CD14-positive monocyte (primary cell): ENCODE results near the gene CTNND2. TPM values are rescaled to one million over a fixed set of nuclear protein-coding genes. Genes with fewer than 3 reads are reported as not detected.

ENCODE experiments used
- DNase-seq, 3 donors: peaks; one replicate each; pipeline ENCODE4 v3.0.0-alpha.2; 2011 to 2022
- H2AFZ ChIP-seq: 2 replicates; pipeline ENCODE4 v1.6.0; 2012; ENCODE audit warnings: mild to moderate bottlenecking, low read depth, low read length, inconsistent platforms; ENCODE audit not compliant: insufficient read depth, poor library complexity, severe bottlenecking
- H3K27ac ChIP-seq, 2 donors: 1 replicate in 1 of 2; 2 replicates in 1 of 2; pipeline ENCODE4 v1.5.1; 2012 to 2013; ENCODE audit warnings: low read length in 2 of 2, control low read depth in 1 of 2, inconsistent platforms in 1 of 2, low read depth in 1 of 2, mild to moderate bottlenecking in 1 of 2
- H3K27me3 ChIP-seq, 2 donors: one replicate each; pipeline versions ENCODE4 v1.6.0 to v1.6.1; 2011 to 2013; ENCODE audit warnings: low read length in 2 of 2; ENCODE audit not compliant: control insufficient read depth in 2 of 2, insufficient read depth in 2 of 2
- H3K36me3 ChIP-seq, 2 donors: replicated peaks in 1 of 2; 1 replicate in 1 of 2; 2 replicates in 1 of 2; pipeline versions ENCODE4 v1.5.1 to v1.6.1; 2012 to 2013; ENCODE audit warnings: low read length in 2 of 2, control low read depth in 1 of 2, inconsistent platforms in 1 of 2, mild to moderate bottlenecking in 1 of 2; ENCODE audit not compliant: insufficient read depth in 2 of 2, control insufficient read depth in 1 of 2
- H3K4me1 ChIP-seq, 2 donors: 1 replicate in 1 of 2; 2 replicates in 1 of 2; pipeline versions ENCODE4 v1.5.1 to v1.6.1; 2012 to 2013; ENCODE audit warnings: low read length in 2 of 2, control low read depth in 1 of 2, inconsistent platforms in 1 of 2, mild to moderate bottlenecking in 1 of 2, moderate library complexity in 1 of 2; ENCODE audit not compliant: insufficient read depth in 2 of 2, control insufficient read depth in 1 of 2
- H3K4me2 ChIP-seq: replicated peaks from 2 replicates; pipeline ENCODE3; 2012; ENCODE audit warnings: low read length, moderate library complexity, mild to moderate bottlenecking; ENCODE audit not compliant: poor library complexity, severe bottlenecking; ENCODE audit errors: extremely low read depth
- H3K4me3 ChIP-seq, 3 experiments: fragments of 200-600 bp in 1 of 3; sonication (generic) in 1 of 3; replicated peaks in 1 of 3; 1 replicate in 2 of 3; 2 replicates in 1 of 3; pipeline ENCODE4 v1.5.1; 2011 to 2013; ENCODE audit warnings: low read length in 3 of 3, mild to moderate bottlenecking in 3 of 3, control low read depth in 2 of 3, low read depth in 2 of 3, inconsistent platforms in 1 of 3, moderate library complexity in 1 of 3
- H3K79me2 ChIP-seq: 2 replicates; pipeline ENCODE4 v1.6.0; 2012; ENCODE audit warnings: mild to moderate bottlenecking, control low read depth, inconsistent platforms, low read length, moderate library complexity; ENCODE audit not compliant: insufficient read depth
- H3K9ac ChIP-seq: 2 replicates; pipeline ENCODE4 v1.6.0; 2017; ENCODE audit warnings: low read length, mild to moderate bottlenecking; ENCODE audit not compliant: insufficient read depth, poor library complexity, severe bottlenecking
- H3K9me3 ChIP-seq, 2 donors: replicated peaks in 1 of 2; 1 replicate in 1 of 2; 2 replicates in 1 of 2; pipeline versions ENCODE4 v1.5.1 to v1.6.1; 2012 to 2013; ENCODE audit warnings: low read length in 2 of 2, control low read depth in 1 of 2; ENCODE audit not compliant: control insufficient read depth in 1 of 2, insufficient read depth in 1 of 2
- H4K20me1 ChIP-seq: 2 replicates; pipeline ENCODE4 v1.6.0; 2012; ENCODE audit warnings: mild to moderate bottlenecking, low read length, control low read depth, moderate library complexity; ENCODE audit not compliant: insufficient read depth
- H3K27ac Mint-ChIP-seq, 7 donors: one replicate each; pipeline ENCODE4 v1.8.0; 2020; ENCODE audit warnings: mild to moderate bottlenecking in 7 of 7, mixed read lengths in 7 of 7, moderate library complexity in 6 of 7, inconsistent platforms in 2 of 7
- H3K27me3 Mint-ChIP-seq, 3 donors: one replicate each; pipeline ENCODE4 v1.8.0; 2021 to 2022; ENCODE audit warnings: low read depth in 3 of 3, mild to moderate bottlenecking in 3 of 3, mixed read lengths in 3 of 3, moderate library complexity in 3 of 3, inconsistent platforms in 1 of 3
- H3K36me3 Mint-ChIP-seq, 2 donors: one replicate each; pipeline ENCODE4 v1.8.0; 2020; ENCODE audit warnings: mixed read lengths in 2 of 2, inconsistent platforms in 1 of 2, mild to moderate bottlenecking in 1 of 2
- H3K4me1 Mint-ChIP-seq: one replicate; pipeline ENCODE4 v1.8.0; 2020; ENCODE audit warnings: mild to moderate bottlenecking, mixed read lengths
- H3K4me3 Mint-ChIP-seq, 2 donors: one replicate each; pipeline ENCODE4 v1.8.0; 2020; ENCODE audit warnings: mild to moderate bottlenecking in 2 of 2, mixed read lengths in 2 of 2, moderate library complexity in 1 of 2
- H3K9me3 Mint-ChIP-seq, 7 donors: one replicate each; pipeline ENCODE4 v1.8.0; 2020 to 2022; ENCODE audit warnings: mixed read lengths in 7 of 7, mild to moderate bottlenecking in 6 of 7, moderate library complexity in 6 of 7, inconsistent platforms in 2 of 7
- WGBS: methylation state at CpG from one replicate; pipeline ENCODE4 v1.1.5; 2013; ENCODE audit warnings: missing lambda C conversion rate; ENCODE audit not compliant: insufficient coverage; 5-methylcytosine and 5-hydroxymethylcytosine counted together
- intact Hi-C, 2 donors: fragments of 100-400 bp; cut with micrococcal nuclease; formaldehyde crosslinking; loops; one replicate each; pipeline versions ENCODE4 v1.15.0 to v1.15.1; 2023
- polyA plus RNA-seq, 3 donors: library from polyadenylated mRNA; depleted of rRNA in 1 of 3; unstranded in 2 of 3; stranded (reverse) in 1 of 3; fragments of 300-500 nt in 2 of 3; fragments of >200 nt in 1 of 3; fragmentation: Illumina TruSeq in 2 of 3; gene quantifications; 1 replicate in 2 of 3; 2 replicates in 1 of 3; pipeline ENCODE4 v1.2.3, GENCODE V29; 2012 to 2021
- TF ChIP-seq, protein P1 (sequence below): fragments of 200-600 bp; IDR thresholded peaks from one replicate; pipeline ENCODE4 v1.8.0; 2022; ENCODE audit warnings: antibody characterized with exemption, mild to moderate bottlenecking

CTNND2 gene
- polyA plus RNA-seq, 3 donors: not detected

DNA sequence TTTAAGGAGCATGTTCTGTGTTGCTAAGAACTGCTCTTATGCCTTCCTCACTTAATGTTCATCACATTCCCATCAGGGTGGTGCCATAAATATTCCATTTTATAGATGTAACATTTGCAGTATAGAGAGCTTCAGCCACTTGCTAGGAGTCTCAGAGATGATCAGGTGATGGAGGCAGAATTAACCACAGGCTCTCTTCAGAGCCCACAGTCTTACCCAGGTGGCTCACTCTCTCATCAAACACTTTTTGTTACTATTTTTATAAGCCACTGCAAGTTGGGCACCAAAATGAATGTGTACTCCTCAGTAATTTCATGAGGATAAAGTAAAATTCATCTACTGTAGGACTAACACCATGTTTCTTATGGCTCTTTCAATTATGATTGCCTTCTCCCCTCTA lies 651.7 kb downstream of the CTNND2 start:
- H3K36me3 ChIP-seq: no peaks in the 10 kb centered on the region
- no peak overlapping the region for H3K27ac ChIP-seq
- no peaks in the 10 kb centered on the region for H4K20me1 ChIP-seq
- no peak overlapping the region for H3K4me2 ChIP-seq
- no peak overlapping the region for H3K9ac ChIP-seq
- intact Hi-C loops: no loop called here
- TF ChIP-seq, protein P1, sequence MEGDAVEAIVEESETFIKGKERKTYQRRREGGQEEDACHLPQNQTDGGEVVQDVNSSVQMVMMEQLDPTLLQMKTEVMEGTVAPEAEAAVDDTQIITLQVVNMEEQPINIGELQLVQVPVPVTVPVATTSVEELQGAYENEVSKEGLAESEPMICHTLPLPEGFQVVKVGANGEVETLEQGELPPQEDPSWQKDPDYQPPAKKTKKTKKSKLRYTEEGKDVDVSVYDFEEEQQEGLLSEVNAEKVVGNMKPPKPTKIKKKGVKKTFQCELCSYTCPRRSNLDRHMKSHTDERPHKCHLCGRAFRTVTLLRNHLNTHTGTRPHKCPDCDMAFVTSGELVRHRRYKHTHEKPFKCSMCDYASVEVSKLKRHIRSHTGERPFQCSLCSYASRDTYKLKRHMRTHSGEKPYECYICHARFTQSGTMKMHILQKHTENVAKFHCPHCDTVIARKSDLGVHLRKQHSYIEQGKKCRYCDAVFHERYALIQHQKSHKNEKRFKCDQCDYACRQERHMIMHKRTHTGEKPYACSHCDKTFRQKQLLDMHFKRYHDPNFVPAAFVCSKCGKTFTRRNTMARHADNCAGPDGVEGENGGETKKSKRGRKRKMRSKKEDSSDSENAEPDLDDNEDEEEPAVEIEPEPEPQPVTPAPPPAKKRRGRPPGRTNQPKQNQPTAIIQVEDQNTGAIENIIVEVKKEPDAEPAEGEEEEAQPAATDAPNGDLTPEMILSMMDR: no peak
- no peaks in the 10 kb centered on the region for H3K36me3 Mint-ChIP-seq
- no peak overlapping the region for H3K27ac Mint-ChIP-seq
- H2AFZ ChIP-seq: no peak overlapping the region
- no peaks in the 10 kb centered on the region for H3K27me3 Mint-ChIP-seq
- H3K4me3 ChIP-seq: no peak overlapping the region
- H3K4me3 Mint-ChIP-seq: no peak overlapping the region
- no peak for DNase-seq
- no peaks in the 10 kb centered on the region for H3K4me1 Mint-ChIP-seq
- peaks cover 0 to 1% (median 0%) of the 10 kb centered on the region in 7 donors for H3K9me3 Mint-ChIP-seq
- H3K9me3 ChIP-seq: no peaks in the 10 kb centered on the region
- no peaks in the 10 kb centered on the region for H3K4me1 ChIP-seq
- H3K79me2 ChIP-seq: no peaks in the 10 kb centered on the region
- H3K27me3 ChIP-seq: no peaks in the 10 kb centered on the region

DNA sequence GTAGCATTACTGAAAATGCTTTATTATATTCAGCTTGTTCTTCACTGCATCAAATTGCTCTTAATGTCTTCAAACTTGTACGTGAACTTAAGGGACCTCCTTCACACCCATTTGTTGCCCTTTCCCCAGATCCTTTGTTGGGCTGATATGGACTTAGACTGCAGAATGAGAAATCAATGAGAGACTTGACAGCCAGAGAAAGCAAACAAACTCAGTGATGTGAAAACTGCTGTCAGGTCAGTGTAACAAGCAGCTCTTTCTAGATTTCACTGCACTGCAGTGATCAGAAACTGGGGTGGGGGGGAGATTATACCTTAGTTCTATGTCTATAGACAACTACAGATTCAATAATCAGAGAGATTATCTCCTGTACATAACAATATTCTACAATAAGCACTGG lies 652.2 kb downstream of the CTNND2 start:
- Histone ChIP-seq H3K79me2 (no peaks in the 10 kb centered on the region), H3K9me3 (no peaks in the 10 kb centered on the region), H3K27ac (no peak overlapping the region), H3K36me3 (no peaks in the 10 kb centered on the region), H3K4me2 (no peak overlapping the region), H3K4me3 (no peak overlapping the region), H3K27me3 (no peaks in the 10 kb centered on the region), H2AFZ (no peak overlapping the region), H3K9ac (no peak overlapping the region), H3K4me1 (no peaks in the 10 kb centered on the region), H4K20me1 (no peaks in the 10 kb centered on the region)
- Mint-ChIP-seq H3K9me3 (peaks cover 0 to 1% (median 0%) of the 10 kb centered on the region in 7 donors), H3K36me3 (no peaks in the 10 kb centered on the region), H3K4me3 (no peak overlapping the region), H3K27ac (no peak overlapping the region), H3K4me1 (no peaks in the 10 kb centered on the region), H3K27me3 (no peaks in the 10 kb centered on the region)
- DNase-seq: no peak
- intact Hi-C loops: no loop called here
- TF ChIP-seq, protein P1: no peak
- WGBS: no CpG with 5 or more reads among the region's 1 CpG
